DOHH2 (cell line): Measurements from ENCODE around the gene SNX7.

Experiments used
- H3F3A ChIP-seq: fragments of 200-600 bp; sonication (generic), shearing (Covaris generic); 2 replicates; pipeline ENCODE4 v1.6.0; 2016; ENCODE audit warnings: antibody characterized with exemption, mild to moderate bottlenecking; ENCODE audit not compliant: control insufficient read depth, insufficient read depth
- H3K27ac ChIP-seq: fragments of 200-600 bp; sonication (generic); 2 replicates; pipeline ENCODE4 v1.5.1; 2014; ENCODE audit warnings: low read depth, mild to moderate bottlenecking, low read length, moderate library complexity
- H3K27me3 ChIP-seq: fragments of 200-600 bp; sonication (generic); 2 replicates; pipeline ENCODE4 v1.6.1; 2014; ENCODE audit warnings: mild to moderate bottlenecking, low read length, mixed read lengths; ENCODE audit not compliant: control insufficient read depth
- H3K36me3 ChIP-seq: fragments of 200-600 bp; sonication (generic); 2 replicates; pipeline ENCODE4 v1.6.1; 2014; ENCODE audit warnings: mild to moderate bottlenecking, low read length, moderate library complexity, mixed read lengths; ENCODE audit not compliant: control insufficient read depth
- H3K4me1 ChIP-seq: fragments of 200-600 bp; sonication (generic); 2 replicates; pipeline ENCODE4 v1.6.1; 2014; ENCODE audit warnings: mild to moderate bottlenecking, low read length, mixed read lengths; ENCODE audit not compliant: control insufficient read depth
- H3K4me2 ChIP-seq: fragments of 200-600 bp; sonication (generic); 2 replicates; pipeline ENCODE4 v1.6.0; 2014; ENCODE audit warnings: mild to moderate bottlenecking, low read length, moderate library complexity
- H3K4me3 ChIP-seq: fragments of 200-600 bp; sonication (generic); 2 replicates; pipeline ENCODE4 v1.5.1; 2014; ENCODE audit warnings: mild to moderate bottlenecking, low read length, mixed read lengths
- H3K79me2 ChIP-seq: fragments of 200-600 bp; sonication (generic); 2 replicates; pipeline ENCODE4 v1.6.1; 2014; ENCODE audit warnings: mild to moderate bottlenecking, low read length, mixed read lengths; ENCODE audit not compliant: control insufficient read depth
- H3K9me2 ChIP-seq: fragments of 200-600 bp; sonication (generic); replicated peaks from 2 replicates; pipeline ENCODE4 v1.6.1; 2014; ENCODE audit warnings: mild to moderate bottlenecking, low read length, mixed read lengths; ENCODE audit not compliant: control insufficient read depth
- H3K9me3 ChIP-seq: fragments of 200-600 bp; sonication (generic); 2 replicates; pipeline ENCODE4 v1.6.1; 2014; ENCODE audit warnings: antibody characterized with exemption, low read length, mixed read lengths; ENCODE audit not compliant: control insufficient read depth, insufficient read depth
- H4K20me1 ChIP-seq: fragments of 200-600 bp; sonication (generic); 2 replicates; pipeline ENCODE4 v1.6.0; 2014; ENCODE audit warnings: low read depth, mild to moderate bottlenecking, antibody characterized with exemption, low read length, moderate library complexity; ENCODE audit not compliant: control insufficient read depth, insufficient read depth
- EZH2phosphoT487 ChIP-seq: fragments of 200-600 bp; sonication (generic); IDR thresholded peaks from 2 replicates; pipeline ENCODE4 v1.6.1; 2017; ENCODE audit warnings: borderline replicate concordance, mild to moderate bottlenecking, antibody characterized with exemption, low read length, moderate library complexity, mixed read lengths
- TF ChIP-seq, protein P1 (sequence below): fragments of 200-600 bp; sonication (generic); IDR thresholded peaks from one replicate; pipeline ENCODE4 v1.5.1; 2014; ENCODE audit warnings: antibody characterized with exemption, mild to moderate bottlenecking, low read depth, low read length; ENCODE audit not compliant: poor library complexity, severe bottlenecking

SNX7 gene

DNA sequence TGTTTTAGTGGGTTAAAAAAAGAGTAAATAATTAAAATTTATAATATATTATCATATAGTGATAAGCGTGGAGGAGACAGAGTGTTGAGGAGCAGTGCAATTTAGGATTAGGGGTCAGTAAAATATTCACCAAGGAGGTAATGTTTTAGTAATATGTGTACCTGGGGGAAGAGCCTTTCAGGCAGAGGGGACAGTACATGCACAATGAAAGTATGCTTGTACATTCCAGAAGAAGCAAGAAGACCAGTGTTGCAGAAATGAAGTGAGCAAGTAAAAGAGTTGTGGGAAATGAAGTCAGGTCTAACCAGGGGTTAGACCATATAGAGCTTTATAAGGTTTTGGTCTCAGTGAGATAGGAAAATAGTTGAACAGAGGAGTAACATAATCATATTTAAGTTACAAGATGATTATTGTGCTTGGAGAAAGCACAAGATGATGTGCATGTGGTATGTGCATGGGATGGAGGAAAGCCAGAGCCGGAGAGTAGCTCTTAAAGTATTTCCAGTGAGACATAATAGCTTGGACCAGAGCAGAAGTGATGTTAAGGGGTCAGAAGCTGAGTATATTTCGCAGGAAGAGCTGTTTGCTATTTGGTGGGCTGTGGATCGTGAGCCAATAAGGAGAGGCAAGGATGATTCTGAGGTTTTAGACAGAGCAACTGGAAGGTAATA lies 44.8 kb downstream of the SNX7 start:
- Histone ChIP-seq H3K4me3 (no peak overlapping the region), H4K20me1 (no peaks in the 10 kb centered on the region)
- TF ChIP-seq, protein P1, sequence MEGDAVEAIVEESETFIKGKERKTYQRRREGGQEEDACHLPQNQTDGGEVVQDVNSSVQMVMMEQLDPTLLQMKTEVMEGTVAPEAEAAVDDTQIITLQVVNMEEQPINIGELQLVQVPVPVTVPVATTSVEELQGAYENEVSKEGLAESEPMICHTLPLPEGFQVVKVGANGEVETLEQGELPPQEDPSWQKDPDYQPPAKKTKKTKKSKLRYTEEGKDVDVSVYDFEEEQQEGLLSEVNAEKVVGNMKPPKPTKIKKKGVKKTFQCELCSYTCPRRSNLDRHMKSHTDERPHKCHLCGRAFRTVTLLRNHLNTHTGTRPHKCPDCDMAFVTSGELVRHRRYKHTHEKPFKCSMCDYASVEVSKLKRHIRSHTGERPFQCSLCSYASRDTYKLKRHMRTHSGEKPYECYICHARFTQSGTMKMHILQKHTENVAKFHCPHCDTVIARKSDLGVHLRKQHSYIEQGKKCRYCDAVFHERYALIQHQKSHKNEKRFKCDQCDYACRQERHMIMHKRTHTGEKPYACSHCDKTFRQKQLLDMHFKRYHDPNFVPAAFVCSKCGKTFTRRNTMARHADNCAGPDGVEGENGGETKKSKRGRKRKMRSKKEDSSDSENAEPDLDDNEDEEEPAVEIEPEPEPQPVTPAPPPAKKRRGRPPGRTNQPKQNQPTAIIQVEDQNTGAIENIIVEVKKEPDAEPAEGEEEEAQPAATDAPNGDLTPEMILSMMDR = no peak
- TF ChIP-seq EZH2phosphoT487 = no peak

DNA sequence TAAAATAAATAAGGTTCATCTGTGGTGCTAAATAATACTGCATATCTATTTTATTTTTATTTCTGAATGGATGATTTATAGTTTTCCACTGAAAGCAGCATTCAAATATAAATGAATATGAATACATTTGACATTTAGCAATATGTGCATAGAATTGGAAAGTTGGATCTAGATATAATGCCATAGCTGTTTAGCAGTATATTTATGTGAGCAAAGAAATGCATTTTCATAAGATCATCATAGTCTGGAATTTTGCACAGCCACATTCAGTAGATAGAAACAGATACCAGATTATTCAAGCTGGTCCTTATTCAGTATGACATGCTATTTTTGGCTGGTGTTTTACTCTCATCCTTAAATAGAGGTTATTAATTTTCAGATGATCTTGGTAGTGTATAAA lies 46.0 kb downstream of the SNX7 start:
- TF ChIP-seq EZH2phosphoT487 = no peak
- TF ChIP-seq, protein P1 = no peak
- H3K4me1 ChIP-seq = no peaks in the 10 kb centered on the region
- H3K9me3 ChIP-seq = no peaks in the 10 kb centered on the region

More for the DNA sequence above, 44.8 kb downstream of the SNX7 start:
- H3K4me1 ChIP-seq = no peaks in the 10 kb centered on the region
- H3K4me2 ChIP-seq = no peak overlapping the region
- no peaks in the 10 kb centered on the region for H3K79me2 ChIP-seq
- no peaks in the 10 kb centered on the region for H3K9me3 ChIP-seq
- no peaks in the 10 kb centered on the region for H3K27me3 ChIP-seq
- no peaks in the 10 kb centered on the region for H3F3A ChIP-seq
- no peak overlapping the region for H3K27ac ChIP-seq
- no peaks in the 10 kb centered on the region for H3K36me3 ChIP-seq
- no peaks in the 10 kb centered on the region for H3K9me2 ChIP-seq

DNA sequence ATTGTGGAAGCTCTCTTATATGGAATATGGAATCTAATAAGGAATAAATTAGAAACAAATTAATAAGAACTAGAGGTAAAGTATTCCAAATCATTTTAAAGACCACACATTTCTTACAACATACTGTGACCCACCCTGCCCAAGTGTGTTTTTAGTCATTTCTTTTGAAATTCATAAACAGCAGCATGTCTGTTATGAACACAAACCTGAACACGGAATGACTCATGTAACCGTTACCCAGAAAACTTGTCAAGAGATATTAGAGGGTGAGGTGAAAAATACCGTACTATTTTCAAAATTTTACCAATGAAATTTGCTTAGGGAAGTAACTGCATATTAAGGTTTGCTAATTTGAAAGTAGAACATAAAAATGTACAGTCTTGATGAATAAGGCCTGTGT lies 48.4 kb downstream of the SNX7 start:
- Histone ChIP-seq H3K9me2 (no peaks in the 10 kb centered on the region), H3K4me2 (no peak overlapping the region), H3K27ac (no peak overlapping the region), H3K79me2 (no peaks in the 10 kb centered on the region), H3K27me3 (no peaks in the 10 kb centered on the region), H3K36me3 (no peaks in the 10 kb centered on the region), H3K4me1 (no peaks in the 10 kb centered on the region), H3K4me3 (no peak overlapping the region), H3K9me3 (no peaks in the 10 kb centered on the region), H4K20me1 (no peaks in the 10 kb centered on the region), H3F3A (no peaks in the 10 kb centered on the region)
- TF ChIP-seq, protein P1 = no peak
- TF ChIP-seq EZH2phosphoT487 = no peak

More for the DNA sequence above, 46.0 kb downstream of the SNX7 start:
- Histone ChIP-seq H3K27me3 (no peaks in the 10 kb centered on the region), H3F3A (no peaks in the 10 kb centered on the region), H3K4me3 (no peak overlapping the region), H3K27ac (no peak overlapping the region), H3K9me2 (no peaks in the 10 kb centered on the region), H3K79me2 (no peaks in the 10 kb centered on the region), H4K20me1 (no peaks in the 10 kb centered on the region), H3K36me3 (no peaks in the 10 kb centered on the region), H3K4me2 (no peak overlapping the region)
